ENCODE data around the gene ZC3H12C. TPM values are rescaled to one million over a fixed set of nuclear protein-coding genes. Genes with fewer than 3 reads are reported as not detected.
A peak's percentile ranks its signal among the peaks of the same experiment; 100 is the strongest.

ZC3H12C gene
- total and polyA plus RNA-seq, 10 of the 15 experiments (the other 5 are each of a cell fraction or from before 2014, with no cell fraction given), result 0.31 to 31.0 (median 3.7) TPM

DNA sequence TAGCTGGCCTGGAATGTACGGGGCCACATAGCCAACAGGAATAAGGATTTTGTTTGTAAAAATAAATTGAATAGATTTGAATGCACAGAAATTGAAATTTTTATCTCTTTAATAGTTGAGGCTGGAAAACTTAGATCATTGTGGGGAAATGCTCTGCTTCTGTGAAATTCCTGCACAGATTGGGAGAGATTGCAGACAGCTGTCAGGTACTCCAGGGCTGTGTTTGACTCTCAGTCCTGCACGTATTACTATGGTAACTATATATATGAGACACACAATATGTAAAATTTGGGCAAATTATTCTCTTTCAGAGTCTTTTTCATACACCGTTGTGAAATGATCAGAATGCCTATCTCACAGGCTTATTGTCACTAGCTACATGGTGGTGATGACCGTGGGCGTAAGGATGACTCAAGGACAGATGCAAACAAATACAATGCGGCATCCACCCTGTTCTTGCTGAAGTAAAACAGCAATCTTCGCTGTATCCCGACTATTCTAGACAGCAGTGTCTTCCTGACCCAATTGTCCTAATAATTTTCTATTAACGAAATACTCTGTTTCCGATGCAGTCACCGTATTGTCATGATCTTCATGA lies 79.4 kb downstream of the ZC3H12C start:
- Histone ChIP-seq H4K20me1 (ENCODE audit: control insufficient read depth, insufficient read depth) (no peaks in the 10 kb centered on the region), H3K4me2 (ENCODE audit: control insufficient read depth, insufficient read depth) (no peak overlapping the region), H3K27me3 (replicated peaks in 1 of 2; ENCODE audit: control insufficient read depth in 2 of 2, insufficient read depth in 2 of 2, low read length in 1 of 2) (no peaks in the 10 kb centered on the region), H3K9ac (ENCODE audit: control insufficient read depth, insufficient read depth, low read length) (no peak overlapping the region), H3K36me3 (ENCODE audit: control insufficient read depth in 2 of 2, insufficient read depth in 2 of 2, low read length in 1 of 2) (no peaks in the 10 kb centered on the region), H2AFZ (ENCODE audit: control insufficient read depth, low read depth, low read length) (no peak overlapping the region), H3K9me3 (replicated peaks; ENCODE audit: control insufficient read depth, insufficient read depth, low read length) (no peaks in the 10 kb centered on the region), H3K4me3 (no peak overlapping the region), H3K79me2 (ENCODE audit: control insufficient read depth, insufficient read depth, low read length) (no peaks in the 10 kb centered on the region), H3K27ac (ENCODE audit: control insufficient read depth, insufficient read depth) (no peak overlapping the region), H3K4me1 (ENCODE audit: control insufficient read depth, insufficient read depth, low read length) (no peaks in the 10 kb centered on the region)
- WGBS (ENCODE audit: insufficient coverage, insufficient replicate concordance, low lambda C conversion rate, missing lambda C conversion rate), result 91% methylated on average over 11 of the region's 11 CpGs
- DNase-seq (ENCODE audit: low read depth, low spot score) (no peak), ATAC-seq (no peak), FAIRE-seq (no peak)
- ChIA-PET SMC1A (ENCODE audit: uncharacterized antibody, unreplicated experiment) (interaction anchor here (0.6 to 1.3 kb wide), 2 partner anchors 15 to 310 kb away, joined by 3 read pairs; no protein-coding TSS in a partner anchor), RAD21 (ENCODE audit: unreplicated experiment) (no interaction called here), POLR2A (no interaction called here), CTCF (interaction anchor here (1.2 to 1.5 kb wide), 5 partner anchors 9 to 228 kb away, joined by 3 to 5 read pairs (median 3); no protein-coding TSS in a partner anchor)
- TF ChIP-seq POLR2AphosphoS2 (IDR thresholded peaks at IDR 0.05; ENCODE audit: low read depth, low read length) (peak; percentile 71; the same call in 1 of the 2 replicates), ETV6 (conservative IDR thresholded peaks at IDR 0.05 in 1 of 2, IDR thresholded peaks at IDR 0.05 in 1 of 2; ENCODE audit: borderline replicate concordance in 1 of 2, low read depth in 1 of 2) (no peak), CBFB (IDR thresholded peaks at IDR 0.05; ENCODE audit: low read depth) (no peak), RUNX3 (IDR thresholded peaks at IDR 0.05; ENCODE audit: low read length) (no peak), POLR2AphosphoS5 (IDR thresholded peaks at IDR 0.05; ENCODE audit: low read length) (no peak), CHD2 (IDR thresholded peaks at IDR 0.05; ENCODE audit: borderline replicate concordance, low read depth, low read length) (no peak)
- intact Hi-C loops (cut with micrococcal nuclease; ENCODE audit: unreplicated experiment) (no loop called here), in situ Hi-C loops (cut with MboI) (no loop called here)
- BruUV-seq (replicated peaks), result no TSS peak
